ENCODE results near the gene SMC3. TPM values are rescaled to one million over a fixed set of nuclear protein-coding genes. Genes with fewer than 3 reads are reported as not detected.
"Not testable (repeated sequence)": the region's sequence is repeated elsewhere in the genome, so short reads cannot be mapped to it uniquely, and the experiment has no call there.

The SMC3 gene
- total and polyA plus RNA-seq, 2 experiments from 2014 or later, result 72.3 to 320 TPM

DNA sequence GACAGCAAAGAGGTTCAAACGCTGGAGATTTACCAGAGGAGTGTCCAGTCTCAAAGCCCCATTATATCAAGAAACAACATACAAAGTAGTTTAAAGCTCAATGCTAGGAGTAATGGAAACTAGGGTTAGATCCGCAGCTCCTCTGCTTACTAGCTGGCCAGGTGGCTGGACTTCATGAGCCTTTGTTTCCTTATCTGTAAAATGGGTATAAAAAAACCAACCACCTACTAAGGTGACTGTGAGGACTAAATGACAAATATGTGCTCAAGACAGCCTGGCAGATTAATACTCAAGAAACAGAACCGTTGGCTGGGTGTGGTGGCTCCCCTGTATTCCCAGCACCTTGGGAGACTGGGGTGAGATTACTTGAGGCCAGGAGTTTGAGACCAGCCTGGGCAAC, 70.8 kb downstream of the SMC3 start:
- Mint-ChIP-seq H3K36me3 (ENCODE audit: low read depth) (no peaks in the 10 kb centered on the region; the same call in 2 of the 3 replicates), H3K4me3 (no peak overlapping the region), H3K27ac (no peak overlapping the region), H3K4me1 (peaks cover 41% of the 10 kb centered on the region), H3K27me3 (ENCODE audit: insufficient read depth, low read depth, poor library complexity) (peaks cover 26% of the 10 kb centered on the region), H3K9me3 (no peaks in the 10 kb centered on the region)
- no peaks in the 10 kb centered on the region for H3K9me2 ChIP-seq (ENCODE audit: insufficient read depth)
- no peak for DNase-seq (ENCODE audit: low spot score)
- no peak overlapping the region for H3K4me3 ChIP-seq
- H3K27me3 ChIP-seq (ENCODE audit: insufficient read depth), result peaks cover 20% of the 10 kb centered on the region
- H3K36me3 ChIP-seq (ENCODE audit: insufficient read depth), result no peaks in the 10 kb centered on the region
- H3K4me1 ChIP-seq (ENCODE audit: insufficient read depth), result peaks cover 35% of the 10 kb centered on the region
- H3K79me2 ChIP-seq (replicated peaks; ENCODE audit: insufficient read depth), result no peaks in the 10 kb centered on the region
- no peak for ATAC-seq
- no peaks in the 10 kb centered on the region for H4K20me1 ChIP-seq (replicated peaks; ENCODE audit: insufficient read depth)
- no peak overlapping the region for H3K27ac ChIP-seq (ENCODE audit: low read depth)
- no peak overlapping the region for H3K4me2 ChIP-seq
- TF ChIP-seq POLR2AphosphoS5 (IDR thresholded peaks at IDR 0.05; ENCODE audit: low read depth) (no peak), STAT1 (IDR thresholded peaks at IDR 0.05; ENCODE audit: unreplicated experiment) (no peak), CREB1 (CRISPR knock-in tag; IDR thresholded peaks at IDR 0.05; ENCODE audit: low read depth) (no peak), JUNB (IDR thresholded peaks at IDR 0.05; ENCODE audit: unreplicated experiment) (no peak), EZH2 (IDR thresholded peaks at IDR 0.05; ENCODE audit: low read depth, unreplicated experiment) (no peak)
- TF ChIP-seq, protein P1, sequence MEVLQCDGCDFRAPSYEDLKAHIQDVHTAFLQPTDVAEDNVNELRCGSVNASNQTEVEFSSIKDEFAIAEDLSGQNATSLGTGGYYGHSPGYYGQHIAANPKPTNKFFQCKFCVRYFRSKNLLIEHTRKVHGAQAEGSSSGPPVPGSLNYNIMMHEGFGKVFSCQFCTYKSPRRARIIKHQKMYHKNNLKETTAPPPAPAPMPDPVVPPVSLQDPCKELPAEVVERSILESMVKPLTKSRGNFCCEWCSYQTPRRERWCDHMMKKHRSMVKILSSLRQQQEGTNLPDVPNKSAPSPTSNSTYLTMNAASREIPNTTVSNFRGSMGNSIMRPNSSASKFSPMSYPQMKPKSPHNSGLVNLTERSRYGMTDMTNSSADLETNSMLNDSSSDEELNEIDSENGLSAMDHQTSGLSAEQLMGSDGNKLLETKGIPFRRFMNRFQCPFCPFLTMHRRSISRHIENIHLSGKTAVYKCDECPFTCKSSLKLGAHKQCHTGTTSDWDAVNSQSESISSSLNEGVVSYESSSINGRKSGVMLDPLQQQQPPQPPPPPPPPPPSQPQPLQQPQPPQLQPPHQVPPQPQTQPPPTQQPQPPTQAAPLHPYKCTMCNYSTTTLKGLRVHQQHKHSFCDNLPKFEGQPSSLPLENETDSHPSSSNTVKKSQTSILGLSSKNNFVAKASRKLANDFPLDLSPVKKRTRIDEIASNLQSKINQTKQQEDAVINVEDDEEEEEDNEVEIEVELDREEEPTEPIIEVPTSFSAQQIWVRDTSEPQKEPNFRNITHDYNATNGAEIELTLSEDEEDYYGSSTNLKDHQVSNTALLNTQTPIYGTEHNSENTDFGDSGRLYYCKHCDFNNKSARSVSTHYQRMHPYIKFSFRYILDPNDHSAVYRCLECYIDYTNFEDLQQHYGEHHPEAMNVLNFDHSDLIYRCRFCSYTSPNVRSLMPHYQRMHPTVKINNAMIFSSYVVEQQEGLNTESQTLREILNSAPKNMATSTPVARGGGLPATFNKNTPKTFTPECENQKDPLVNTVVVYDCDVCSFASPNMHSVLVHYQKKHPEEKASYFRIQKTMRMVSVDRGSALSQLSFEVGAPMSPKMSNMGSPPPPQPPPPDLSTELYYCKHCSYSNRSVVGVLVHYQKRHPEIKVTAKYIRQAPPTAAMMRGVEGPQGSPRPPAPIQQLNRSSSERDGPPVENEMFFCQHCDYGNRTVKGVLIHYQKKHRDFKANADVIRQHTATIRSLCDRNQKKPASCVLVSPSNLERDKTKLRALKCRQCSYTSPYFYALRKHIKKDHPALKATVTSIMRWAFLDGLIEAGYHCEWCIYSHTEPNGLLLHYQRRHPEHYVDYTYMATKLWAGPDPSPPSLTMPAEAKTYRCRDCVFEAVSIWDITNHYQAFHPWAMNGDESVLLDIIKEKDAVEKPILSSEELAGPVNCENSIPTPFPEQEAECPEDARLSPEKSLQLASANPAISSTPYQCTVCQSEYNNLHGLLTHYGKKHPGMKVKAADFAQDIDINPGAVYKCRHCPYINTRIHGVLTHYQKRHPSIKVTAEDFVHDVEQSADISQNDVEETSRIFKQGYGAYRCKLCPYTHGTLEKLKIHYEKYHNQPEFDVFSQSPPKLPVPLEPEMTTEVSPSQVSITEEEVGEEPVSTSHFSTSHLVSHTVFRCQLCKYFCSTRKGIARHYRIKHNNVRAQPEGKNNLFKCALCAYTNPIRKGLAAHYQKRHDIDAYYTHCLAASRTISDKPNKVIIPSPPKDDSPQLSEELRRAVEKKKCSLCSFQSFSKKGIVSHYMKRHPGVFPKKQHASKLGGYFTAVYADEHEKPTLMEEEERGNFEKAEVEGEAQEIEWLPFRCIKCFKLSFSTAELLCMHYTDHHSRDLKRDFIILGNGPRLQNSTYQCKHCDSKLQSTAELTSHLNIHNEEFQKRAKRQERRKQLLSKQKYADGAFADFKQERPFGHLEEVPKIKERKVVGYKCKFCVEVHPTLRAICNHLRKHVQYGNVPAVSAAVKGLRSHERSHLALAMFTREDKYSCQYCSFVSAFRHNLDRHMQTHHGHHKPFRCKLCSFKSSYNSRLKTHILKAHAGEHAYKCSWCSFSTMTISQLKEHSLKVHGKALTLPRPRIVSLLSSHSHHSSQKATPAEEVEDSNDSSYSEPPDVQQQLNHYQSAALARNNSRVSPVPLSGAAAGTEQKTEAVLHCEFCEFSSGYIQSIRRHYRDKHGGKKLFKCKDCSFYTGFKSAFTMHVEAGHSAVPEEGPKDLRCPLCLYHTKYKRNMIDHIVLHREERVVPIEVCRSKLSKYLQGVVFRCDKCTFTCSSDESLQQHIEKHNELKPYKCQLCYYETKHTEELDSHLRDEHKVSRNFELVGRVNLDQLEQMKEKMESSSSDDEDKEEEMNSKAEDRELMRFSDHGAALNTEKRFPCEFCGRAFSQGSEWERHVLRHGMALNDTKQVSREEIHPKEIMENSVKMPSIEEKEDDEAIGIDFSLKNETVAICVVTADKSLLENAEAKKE (CRISPR knock-in tag; IDR thresholded peaks at IDR 0.05), result no peak
- TF ChIP-seq, protein P2, sequence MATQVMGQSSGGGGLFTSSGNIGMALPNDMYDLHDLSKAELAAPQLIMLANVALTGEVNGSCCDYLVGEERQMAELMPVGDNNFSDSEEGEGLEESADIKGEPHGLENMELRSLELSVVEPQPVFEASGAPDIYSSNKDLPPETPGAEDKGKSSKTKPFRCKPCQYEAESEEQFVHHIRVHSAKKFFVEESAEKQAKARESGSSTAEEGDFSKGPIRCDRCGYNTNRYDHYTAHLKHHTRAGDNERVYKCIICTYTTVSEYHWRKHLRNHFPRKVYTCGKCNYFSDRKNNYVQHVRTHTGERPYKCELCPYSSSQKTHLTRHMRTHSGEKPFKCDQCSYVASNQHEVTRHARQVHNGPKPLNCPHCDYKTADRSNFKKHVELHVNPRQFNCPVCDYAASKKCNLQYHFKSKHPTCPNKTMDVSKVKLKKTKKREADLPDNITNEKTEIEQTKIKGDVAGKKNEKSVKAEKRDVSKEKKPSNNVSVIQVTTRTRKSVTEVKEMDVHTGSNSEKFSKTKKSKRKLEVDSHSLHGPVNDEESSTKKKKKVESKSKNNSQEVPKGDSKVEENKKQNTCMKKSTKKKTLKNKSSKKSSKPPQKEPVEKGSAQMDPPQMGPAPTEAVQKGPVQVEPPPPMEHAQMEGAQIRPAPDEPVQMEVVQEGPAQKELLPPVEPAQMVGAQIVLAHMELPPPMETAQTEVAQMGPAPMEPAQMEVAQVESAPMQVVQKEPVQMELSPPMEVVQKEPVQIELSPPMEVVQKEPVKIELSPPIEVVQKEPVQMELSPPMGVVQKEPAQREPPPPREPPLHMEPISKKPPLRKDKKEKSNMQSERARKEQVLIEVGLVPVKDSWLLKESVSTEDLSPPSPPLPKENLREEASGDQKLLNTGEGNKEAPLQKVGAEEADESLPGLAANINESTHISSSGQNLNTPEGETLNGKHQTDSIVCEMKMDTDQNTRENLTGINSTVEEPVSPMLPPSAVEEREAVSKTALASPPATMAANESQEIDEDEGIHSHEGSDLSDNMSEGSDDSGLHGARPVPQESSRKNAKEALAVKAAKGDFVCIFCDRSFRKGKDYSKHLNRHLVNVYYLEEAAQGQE (IDR thresholded peaks at IDR 0.05; ENCODE audit: unreplicated experiment), result no peak
- H3F3A ChIP-seq (replicated peaks; ENCODE audit: low read depth), result 0 out of 2 replicates have a peak, but pooled peaks cover 8% of the 10 kb centered on the region
- no peak overlapping the region for H2AFZ ChIP-seq

DNA sequence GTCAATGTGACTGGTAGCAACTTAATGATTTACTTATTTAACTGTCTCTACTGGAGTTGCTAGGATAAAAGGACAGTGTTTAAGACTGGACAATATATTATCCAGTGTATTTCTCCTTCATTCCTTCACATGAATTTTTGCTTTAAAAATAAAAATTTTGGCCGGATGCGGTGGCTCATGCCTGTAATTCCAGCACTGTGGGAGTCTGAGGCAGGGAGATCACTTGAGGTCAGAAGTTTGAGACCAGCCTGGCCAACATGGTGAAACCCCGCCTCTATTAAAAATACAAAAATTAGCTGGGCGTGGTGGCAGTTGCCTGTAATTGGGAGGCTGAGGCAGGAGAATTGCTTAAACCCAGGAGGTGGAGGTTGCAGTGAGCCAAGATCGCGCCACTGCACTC, 71.6 kb downstream of the SMC3 start:
- not testable (repeated sequence) for H2AFZ ChIP-seq; H4K20me1 ChIP-seq (replicated peaks; ENCODE audit: insufficient read depth); ATAC-seq; H3K4me2 ChIP-seq; H3K27ac Mint-ChIP-seq; H3K36me3 ChIP-seq (ENCODE audit: insufficient read depth); H3K4me3 Mint-ChIP-seq; DNase-seq (ENCODE audit: low spot score); H3K79me2 ChIP-seq (replicated peaks; ENCODE audit: insufficient read depth); H3K9me3 Mint-ChIP-seq; H3F3A ChIP-seq (replicated peaks; ENCODE audit: low read depth); H3K4me3 ChIP-seq; H3K9me2 ChIP-seq (ENCODE audit: insufficient read depth); H3K36me3 Mint-ChIP-seq (ENCODE audit: low read depth); H3K27ac ChIP-seq (ENCODE audit: low read depth)
- Mint-ChIP-seq H3K4me1 (peaks cover 42% of the 10 kb centered on the region), H3K27me3 (ENCODE audit: insufficient read depth, low read depth, poor library complexity) (peaks cover 30% of the 10 kb centered on the region)
- Histone ChIP-seq H3K27me3 (ENCODE audit: insufficient read depth) (peaks cover 27% of the 10 kb centered on the region), H3K4me1 (ENCODE audit: insufficient read depth) (peaks cover 35% of the 10 kb centered on the region)

DNA sequence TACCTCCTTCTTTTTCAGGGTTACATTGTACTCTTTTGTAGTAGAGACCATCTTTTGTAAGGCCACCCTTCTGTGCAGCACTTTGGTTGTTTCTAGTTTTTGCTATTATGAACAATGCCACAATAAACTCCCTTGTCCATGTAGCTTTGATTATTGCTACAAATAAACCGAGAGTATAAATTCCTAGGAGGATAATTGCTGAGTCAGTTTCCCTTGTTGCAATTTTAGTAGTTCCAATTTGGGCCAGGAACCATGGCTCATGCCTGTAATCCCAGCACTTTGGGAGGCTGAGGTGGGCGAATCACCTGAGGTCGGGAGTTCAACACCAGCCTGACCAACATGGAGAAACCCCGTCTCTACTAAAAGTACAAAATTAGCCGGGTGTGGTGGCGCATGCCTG, 72.4 kb downstream of the SMC3 start:
- not testable (repeated sequence) for H3K79me2 ChIP-seq (replicated peaks; ENCODE audit: insufficient read depth); H3K4me3 Mint-ChIP-seq; H3K27ac Mint-ChIP-seq; H3F3A ChIP-seq (replicated peaks; ENCODE audit: low read depth); H3K9me2 ChIP-seq (ENCODE audit: insufficient read depth); H3K27ac ChIP-seq (ENCODE audit: low read depth); H3K9me3 Mint-ChIP-seq; ATAC-seq; H3K4me3 ChIP-seq; DNase-seq (ENCODE audit: low spot score); H4K20me1 ChIP-seq (replicated peaks; ENCODE audit: insufficient read depth); H3K36me3 ChIP-seq (ENCODE audit: insufficient read depth); H2AFZ ChIP-seq; H3K36me3 Mint-ChIP-seq (ENCODE audit: low read depth); H3K4me2 ChIP-seq
- peaks cover 34% of the 10 kb centered on the region for H3K27me3 Mint-ChIP-seq (ENCODE audit: insufficient read depth, low read depth, poor library complexity)
- peaks cover 45% of the 10 kb centered on the region for H3K4me1 Mint-ChIP-seq
- Histone ChIP-seq H3K27me3 (ENCODE audit: insufficient read depth) (peaks cover 36% of the 10 kb centered on the region), H3K4me1 (ENCODE audit: insufficient read depth) (peaks cover 37% of the 10 kb centered on the region)

All from GM23338 (cell line).